HEK293T (cell line): ENCODE data around the gene ANO7.

Source experiments
- ARNT ChIP-seq: fragments of 450-650 bp; IDR thresholded peaks from 2 replicates; pipeline ENCODE4 v1.6.1; 2017; ENCODE audit warnings: mild to moderate bottlenecking
- BHLHE40 ChIP-seq: fragments of 450-650 bp; IDR thresholded peaks from 2 replicates; pipeline ENCODE4 v1.6.1; 2016; ENCODE audit warnings: mild to moderate bottlenecking, moderate library complexity, borderline replicate concordance
- CTBP1 ChIP-seq: fragments of 450-650 bp; IDR thresholded peaks from 2 replicates; pipeline ENCODE4 v1.6.1; 2016; ENCODE audit warnings: borderline replicate concordance
- ELF4 ChIP-seq: fragments of 450-650 bp; IDR thresholded peaks from 2 replicates; pipeline ENCODE4 v1.6.1; 2017; ENCODE audit warnings: antibody characterized with exemption
- FOXK2 ChIP-seq: fragments of 450-650 bp; IDR thresholded peaks from 2 replicates; pipeline ENCODE4 v1.6.1; 2016; ENCODE audit warnings: mild to moderate bottlenecking
- FOXM1 ChIP-seq: fragments of 450-650 bp; IDR thresholded peaks from 2 replicates; pipeline ENCODE4 v1.6.1; 2017; ENCODE audit warnings: mild to moderate bottlenecking, borderline replicate concordance
- HDGF ChIP-seq: fragments of 450-650 bp; IDR thresholded peaks from 2 replicates; pipeline ENCODE4 v1.6.1; 2017; ENCODE audit warnings: antibody characterized with exemption, borderline replicate concordance
- LEF1 ChIP-seq: fragments of 450-650 bp; IDR thresholded peaks from 2 replicates; pipeline ENCODE4 v1.6.1; 2017; ENCODE audit warnings: mild to moderate bottlenecking, borderline replicate concordance
- NFRKB ChIP-seq: fragments of 450-650 bp; IDR thresholded peaks from 2 replicates; pipeline ENCODE4 v1.6.1; 2016; ENCODE audit warnings: mild to moderate bottlenecking, moderate library complexity
- SUZ12 ChIP-seq: fragments of 450-650 bp; IDR thresholded peaks from 2 replicates; pipeline ENCODE4 v1.6.1; 2016; ENCODE audit warnings: mild to moderate bottlenecking
- TARDBP ChIP-seq: fragments of 450-650 bp; IDR thresholded peaks from 2 replicates; pipeline ENCODE4 v1.6.1; 2016
- ZNF384 ChIP-seq: fragments of 450-650 bp; IDR thresholded peaks from 2 replicates; pipeline ENCODE4 v1.6.1; 2016
- TF ChIP-seq, protein P1 (sequence below): fragments of 450-650 bp; IDR thresholded peaks from 2 replicates; pipeline ENCODE4 v1.6.1; 2016

- TF ChIP-seq BHLHE40: no peak
- no peak for TF ChIP-seq SUZ12
- TF ChIP-seq CTBP1: no peak
- no peak for TF ChIP-seq TARDBP
- TF ChIP-seq FOXK2: no peak
- TF ChIP-seq LEF1: no peak
- no peak for TF ChIP-seq ELF4
- no peak for TF ChIP-seq ARNT
- TF ChIP-seq, protein P1, sequence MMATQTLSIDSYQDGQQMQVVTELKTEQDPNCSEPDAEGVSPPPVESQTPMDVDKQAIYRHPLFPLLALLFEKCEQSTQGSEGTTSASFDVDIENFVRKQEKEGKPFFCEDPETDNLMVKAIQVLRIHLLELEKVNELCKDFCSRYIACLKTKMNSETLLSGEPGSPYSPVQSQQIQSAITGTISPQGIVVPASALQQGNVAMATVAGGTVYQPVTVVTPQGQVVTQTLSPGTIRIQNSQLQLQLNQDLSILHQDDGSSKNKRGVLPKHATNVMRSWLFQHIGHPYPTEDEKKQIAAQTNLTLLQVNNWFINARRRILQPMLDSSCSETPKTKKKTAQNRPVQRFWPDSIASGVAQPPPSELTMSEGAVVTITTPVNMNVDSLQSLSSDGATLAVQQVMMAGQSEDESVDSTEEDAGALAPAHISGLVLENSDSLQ: no peak
- TF ChIP-seq HDGF: no peak
- no peak for TF ChIP-seq ZNF384
- TF ChIP-seq FOXM1: no peak
- TF ChIP-seq NFRKB: no peak
These were observed 5.3 kb upstream of the ANO7 start for GRCh38 chr2:241183221-241183620.
